ENCODE results near the gene ADCY6. TPM values are rescaled to one million over a fixed set of nuclear protein-coding genes. Genes with fewer than 3 reads are reported as not detected.
"Not testable (repeated sequence)": the region's sequence is repeated elsewhere in the genome, so short reads cannot be mapped to it uniquely, and the experiment has no call there.

The ADCY6 gene
- total RNA-seq, 1 experiment from 2014 or later = 24.1 TPM

DNA sequence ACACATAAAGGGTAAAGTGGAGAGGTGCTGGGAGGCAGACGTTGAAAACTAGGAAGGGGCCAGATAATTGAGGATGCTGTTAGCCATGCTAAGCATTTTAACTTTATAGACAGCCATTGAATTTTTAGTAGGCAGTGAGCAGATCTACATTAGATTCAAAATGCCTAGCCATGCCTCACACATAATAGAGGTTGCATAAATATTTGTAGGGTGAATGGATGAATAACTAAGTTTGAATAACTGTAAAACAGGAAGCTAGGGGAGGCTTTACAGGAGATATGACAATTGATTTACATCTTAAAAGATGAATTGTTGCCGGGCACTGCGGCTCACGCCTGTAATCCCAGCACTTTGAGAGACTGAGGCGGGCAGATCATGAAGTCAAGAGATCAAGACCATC is 60.1 kb downstream of the ADCY6 start:
- ChIA-PET POLR2A (interaction anchor here (0.7 kb wide), 1 partner anchor 766 kb away, joined by 16 read pairs; no protein-coding TSS in a partner anchor), CTCF (no interaction called here)
- DNase-seq (ENCODE audit: low read depth, low spot score) = no peak
- H3K27me3 ChIP-seq (ENCODE audit: control insufficient read depth, insufficient read depth, low read length) = no peaks in the 10 kb centered on the region
- no peaks in the 10 kb centered on the region for H3K4me1 ChIP-seq (ENCODE audit: control insufficient read depth, insufficient read depth, low read length)
- no peaks in the 10 kb centered on the region for H3K36me3 ChIP-seq (ENCODE audit: control insufficient read depth, insufficient read depth, low read length)
- no peak overlapping the region for H3K4me3 ChIP-seq (ENCODE audit: low read depth in 2 of 2, low read length in 2 of 2)
- in situ Hi-C loops (cut with HindIII; ENCODE audit: low pct_unique_long_range_greater_than_20kb, low sequenced_read_pairs) = no loop called here
- no peak overlapping the region for H3K27ac ChIP-seq (ENCODE audit: low read length)
- no TSS peak for BruUV-seq (replicated peaks)
- H3K9me3 ChIP-seq (ENCODE audit: control insufficient read depth, insufficient read depth, low read depth, low read length) = no peaks in the 10 kb centered on the region
- no peak for ATAC-seq
- TF ChIP-seq POLR2AphosphoS5 (IDR thresholded peaks at IDR 0.05; ENCODE audit: low read depth, low read length) (no peak), TCF7L2 (IDR thresholded peaks at IDR 0.05; ENCODE audit: low read depth, low read length) (no peak), SIN3A (IDR thresholded peaks at IDR 0.05; ENCODE audit: borderline replicate concordance, insufficient read depth, low read depth, low read length) (no peak)
- TF ChIP-seq, protein P1, sequence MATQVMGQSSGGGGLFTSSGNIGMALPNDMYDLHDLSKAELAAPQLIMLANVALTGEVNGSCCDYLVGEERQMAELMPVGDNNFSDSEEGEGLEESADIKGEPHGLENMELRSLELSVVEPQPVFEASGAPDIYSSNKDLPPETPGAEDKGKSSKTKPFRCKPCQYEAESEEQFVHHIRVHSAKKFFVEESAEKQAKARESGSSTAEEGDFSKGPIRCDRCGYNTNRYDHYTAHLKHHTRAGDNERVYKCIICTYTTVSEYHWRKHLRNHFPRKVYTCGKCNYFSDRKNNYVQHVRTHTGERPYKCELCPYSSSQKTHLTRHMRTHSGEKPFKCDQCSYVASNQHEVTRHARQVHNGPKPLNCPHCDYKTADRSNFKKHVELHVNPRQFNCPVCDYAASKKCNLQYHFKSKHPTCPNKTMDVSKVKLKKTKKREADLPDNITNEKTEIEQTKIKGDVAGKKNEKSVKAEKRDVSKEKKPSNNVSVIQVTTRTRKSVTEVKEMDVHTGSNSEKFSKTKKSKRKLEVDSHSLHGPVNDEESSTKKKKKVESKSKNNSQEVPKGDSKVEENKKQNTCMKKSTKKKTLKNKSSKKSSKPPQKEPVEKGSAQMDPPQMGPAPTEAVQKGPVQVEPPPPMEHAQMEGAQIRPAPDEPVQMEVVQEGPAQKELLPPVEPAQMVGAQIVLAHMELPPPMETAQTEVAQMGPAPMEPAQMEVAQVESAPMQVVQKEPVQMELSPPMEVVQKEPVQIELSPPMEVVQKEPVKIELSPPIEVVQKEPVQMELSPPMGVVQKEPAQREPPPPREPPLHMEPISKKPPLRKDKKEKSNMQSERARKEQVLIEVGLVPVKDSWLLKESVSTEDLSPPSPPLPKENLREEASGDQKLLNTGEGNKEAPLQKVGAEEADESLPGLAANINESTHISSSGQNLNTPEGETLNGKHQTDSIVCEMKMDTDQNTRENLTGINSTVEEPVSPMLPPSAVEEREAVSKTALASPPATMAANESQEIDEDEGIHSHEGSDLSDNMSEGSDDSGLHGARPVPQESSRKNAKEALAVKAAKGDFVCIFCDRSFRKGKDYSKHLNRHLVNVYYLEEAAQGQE (IDR thresholded peaks at IDR 0.05; ENCODE audit: insufficient read depth in 1 of 2, low read depth in 2 of 2, low read length in 1 of 2) = no peak
- TF ChIP-seq, protein P2, sequence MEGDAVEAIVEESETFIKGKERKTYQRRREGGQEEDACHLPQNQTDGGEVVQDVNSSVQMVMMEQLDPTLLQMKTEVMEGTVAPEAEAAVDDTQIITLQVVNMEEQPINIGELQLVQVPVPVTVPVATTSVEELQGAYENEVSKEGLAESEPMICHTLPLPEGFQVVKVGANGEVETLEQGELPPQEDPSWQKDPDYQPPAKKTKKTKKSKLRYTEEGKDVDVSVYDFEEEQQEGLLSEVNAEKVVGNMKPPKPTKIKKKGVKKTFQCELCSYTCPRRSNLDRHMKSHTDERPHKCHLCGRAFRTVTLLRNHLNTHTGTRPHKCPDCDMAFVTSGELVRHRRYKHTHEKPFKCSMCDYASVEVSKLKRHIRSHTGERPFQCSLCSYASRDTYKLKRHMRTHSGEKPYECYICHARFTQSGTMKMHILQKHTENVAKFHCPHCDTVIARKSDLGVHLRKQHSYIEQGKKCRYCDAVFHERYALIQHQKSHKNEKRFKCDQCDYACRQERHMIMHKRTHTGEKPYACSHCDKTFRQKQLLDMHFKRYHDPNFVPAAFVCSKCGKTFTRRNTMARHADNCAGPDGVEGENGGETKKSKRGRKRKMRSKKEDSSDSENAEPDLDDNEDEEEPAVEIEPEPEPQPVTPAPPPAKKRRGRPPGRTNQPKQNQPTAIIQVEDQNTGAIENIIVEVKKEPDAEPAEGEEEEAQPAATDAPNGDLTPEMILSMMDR (IDR thresholded peaks at IDR 0.05) = no peak
- intact Hi-C loops (cut with micrococcal nuclease; ENCODE audit: unreplicated experiment) = no loop called here

DNA sequence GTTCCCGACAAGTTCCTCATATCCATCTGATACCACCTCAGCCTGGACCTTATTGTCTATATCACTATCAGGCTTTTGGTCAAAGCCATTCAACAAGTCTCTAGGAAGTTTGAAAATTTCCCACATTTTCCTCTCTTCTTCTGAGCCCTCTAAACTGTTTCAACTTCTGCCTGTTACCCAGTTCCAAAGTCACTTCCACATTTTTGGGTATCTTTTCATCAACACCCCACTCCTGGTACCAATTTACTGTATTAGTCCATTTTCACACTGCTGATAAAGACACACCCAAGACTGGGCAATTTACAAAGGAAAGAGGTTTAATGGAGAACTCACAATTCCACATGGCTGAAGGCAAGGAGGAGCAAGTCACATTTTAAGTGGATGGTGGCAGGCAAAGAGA is 68.2 kb downstream of the ADCY6 start:
- H3K27me3 ChIP-seq (ENCODE audit: control insufficient read depth, insufficient read depth, low read length); H3K4me1 ChIP-seq (ENCODE audit: control insufficient read depth, insufficient read depth, low read length); H3K4me3 ChIP-seq (ENCODE audit: low read depth in 2 of 2, low read length in 2 of 2); H3K9me3 ChIP-seq (ENCODE audit: control insufficient read depth, insufficient read depth, low read depth, low read length); BruUV-seq (replicated peaks); CTCF ChIA-PET; DNase-seq (ENCODE audit: low read depth, low spot score); POLR2A ChIA-PET; intact Hi-C loops (cut with micrococcal nuclease; ENCODE audit: unreplicated experiment); H3K27ac ChIP-seq (ENCODE audit: low read length); in situ Hi-C loops (cut with HindIII; ENCODE audit: low pct_unique_long_range_greater_than_20kb, low sequenced_read_pairs); H3K36me3 ChIP-seq (ENCODE audit: control insufficient read depth, insufficient read depth, low read length); ATAC-seq: not testable (repeated sequence)

DNA sequence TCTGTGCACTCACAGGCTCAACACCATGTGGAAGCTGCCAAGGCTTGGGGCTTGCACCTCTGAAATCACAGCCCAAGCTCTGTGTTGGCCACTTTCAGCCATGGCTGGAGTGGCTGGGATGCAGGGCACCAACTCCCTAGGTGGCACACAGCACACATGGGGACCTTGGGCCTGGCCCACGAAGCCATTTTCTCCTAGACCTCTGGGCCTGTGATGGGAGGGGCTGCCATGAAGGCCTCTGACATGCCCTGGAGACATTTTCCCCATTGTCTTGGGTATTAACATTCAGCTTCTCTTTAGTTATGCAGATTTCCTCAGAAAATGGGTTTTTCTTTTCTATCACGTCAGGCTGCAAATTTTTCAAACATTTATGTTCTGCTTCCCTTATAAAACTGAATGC is 68.7 kb downstream of the ADCY6 start:
- CTCF ChIA-PET; H3K9me3 ChIP-seq (ENCODE audit: control insufficient read depth, insufficient read depth, low read depth, low read length); H3K4me1 ChIP-seq (ENCODE audit: control insufficient read depth, insufficient read depth, low read length); H3K27me3 ChIP-seq (ENCODE audit: control insufficient read depth, insufficient read depth, low read length); DNase-seq (ENCODE audit: low read depth, low spot score); H3K27ac ChIP-seq (ENCODE audit: low read length); in situ Hi-C loops (cut with HindIII; ENCODE audit: low pct_unique_long_range_greater_than_20kb, low sequenced_read_pairs); H3K36me3 ChIP-seq (ENCODE audit: control insufficient read depth, insufficient read depth, low read length); BruUV-seq (replicated peaks); intact Hi-C loops (cut with micrococcal nuclease; ENCODE audit: unreplicated experiment); POLR2A ChIA-PET; H3K4me3 ChIP-seq (ENCODE audit: low read depth in 2 of 2, low read length in 2 of 2); ATAC-seq: not testable (repeated sequence)

DNA sequence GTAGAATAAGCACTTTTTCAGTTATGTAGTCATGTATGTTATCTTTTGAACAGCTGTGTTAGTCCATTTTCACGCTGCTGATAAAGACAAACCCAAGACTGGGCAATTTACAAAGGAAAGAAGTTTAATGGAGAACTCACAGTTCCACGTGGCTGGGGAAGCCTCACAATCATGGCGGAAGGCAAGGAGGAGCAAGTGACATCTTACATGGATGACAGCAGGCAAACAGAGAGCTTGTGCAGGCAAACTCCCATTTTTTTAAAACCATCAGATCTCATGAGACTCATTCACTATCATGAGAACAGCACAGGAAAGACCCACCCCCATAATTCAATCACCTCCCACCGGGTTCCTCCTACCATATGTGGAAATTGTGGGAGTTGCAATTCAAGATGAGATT is 69.9 kb downstream of the ADCY6 start:
- ATAC-seq; H3K9me3 ChIP-seq (ENCODE audit: control insufficient read depth, insufficient read depth, low read depth, low read length); H3K36me3 ChIP-seq (ENCODE audit: control insufficient read depth, insufficient read depth, low read length); BruUV-seq (replicated peaks); POLR2A ChIA-PET; H3K4me3 ChIP-seq (ENCODE audit: low read depth in 2 of 2, low read length in 2 of 2); in situ Hi-C loops (cut with HindIII; ENCODE audit: low pct_unique_long_range_greater_than_20kb, low sequenced_read_pairs); H3K27me3 ChIP-seq (ENCODE audit: control insufficient read depth, insufficient read depth, low read length); DNase-seq (ENCODE audit: low read depth, low spot score); H3K27ac ChIP-seq (ENCODE audit: low read length); intact Hi-C loops (cut with micrococcal nuclease; ENCODE audit: unreplicated experiment); CTCF ChIA-PET: not testable (repeated sequence)
- peaks cover 12% of the 10 kb centered on the region; the same call in 1 of the 2 replicates for H3K4me1 ChIP-seq (ENCODE audit: control insufficient read depth, insufficient read depth, low read length)
